COR-L47 (cell line): ENCODE results near the gene SQSTM1.
"Not testable (repeated sequence)": the region's sequence is repeated elsewhere in the genome, so short reads cannot be mapped to it uniquely, and the experiment has no call there.

Experiments
- DNase-seq: peaks from one replicate; lab custom pipeline; 2025; lab: John Stamatoyannopoulos, UW

The SQSTM1 gene

DNA sequence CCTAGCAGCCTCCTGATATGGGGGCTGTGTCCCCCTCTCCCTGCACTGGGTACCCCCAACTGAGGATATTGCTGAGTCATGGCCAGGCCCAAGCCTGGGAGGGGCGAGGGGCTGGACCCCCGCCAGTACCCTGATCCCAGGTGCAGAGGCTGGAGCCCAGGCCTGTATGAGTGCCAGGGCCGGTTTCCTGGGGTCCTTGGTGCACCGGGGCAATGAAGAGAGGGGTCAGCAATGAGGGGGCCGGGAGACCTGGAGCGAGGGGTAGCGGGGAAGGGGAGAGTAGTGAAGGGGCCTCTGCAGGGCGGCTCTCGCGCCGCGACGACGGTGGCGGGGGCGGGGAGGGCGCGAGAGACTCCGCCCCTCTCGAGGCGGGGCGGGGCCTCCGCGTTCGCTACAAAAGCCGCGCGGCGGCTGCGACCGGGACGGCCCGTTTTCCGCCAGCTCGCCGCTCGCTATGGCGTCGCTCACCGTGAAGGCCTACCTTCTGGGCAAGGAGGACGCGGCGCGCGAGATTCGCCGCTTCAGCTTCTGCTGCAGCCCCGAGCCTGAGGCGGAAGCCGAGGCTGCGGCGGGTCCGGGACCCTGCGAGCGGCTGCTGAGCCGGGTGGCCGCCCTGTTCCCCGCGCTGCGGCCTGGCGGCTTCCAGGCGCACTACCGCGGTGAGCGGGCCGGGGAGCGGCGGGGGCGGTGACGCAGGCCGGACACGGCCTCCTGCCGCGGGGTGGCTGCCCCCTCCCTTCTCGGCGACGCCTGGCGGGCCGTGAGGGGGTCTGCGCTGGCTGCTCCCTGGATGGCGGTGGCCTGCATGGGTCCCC is at the start of gene SQSTM1:
Gene SQSTM1 (plus strand): TSS at position 423 of the 815 bp plus-strand sequence. CDS start 32 bp downstream, at position 455.
- DNase-seq: peak; percentile 65

DNA sequence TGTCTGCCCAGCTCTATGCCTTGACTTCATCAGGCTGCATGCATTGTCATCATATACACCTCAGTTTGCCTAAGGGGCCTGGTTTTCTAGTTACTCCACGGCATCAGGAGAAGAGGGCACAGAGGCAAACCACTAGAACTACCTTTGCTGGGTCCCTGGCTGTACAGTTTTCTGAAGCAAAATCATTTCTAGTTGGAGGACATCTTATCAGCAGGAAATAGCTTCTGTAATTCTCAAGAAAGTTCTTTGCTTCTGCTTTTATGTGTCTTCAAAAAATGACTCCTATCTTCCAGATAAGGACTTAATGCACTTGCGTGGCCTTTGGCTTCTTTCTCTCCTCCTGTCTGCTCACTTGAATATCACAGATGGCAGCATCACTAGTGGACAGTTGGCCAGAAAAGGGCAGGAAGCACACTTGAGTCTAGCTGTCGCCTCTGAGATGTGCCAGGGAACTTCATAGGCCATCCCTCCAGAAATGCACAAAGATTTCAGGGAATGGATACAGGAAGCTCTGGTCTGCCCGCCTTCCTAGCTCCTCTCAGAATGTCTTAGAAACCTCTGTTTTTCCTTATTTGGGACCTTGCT is 49.3 kb upstream of the SQSTM1 start:
- no peak for DNase-seq

DNA sequence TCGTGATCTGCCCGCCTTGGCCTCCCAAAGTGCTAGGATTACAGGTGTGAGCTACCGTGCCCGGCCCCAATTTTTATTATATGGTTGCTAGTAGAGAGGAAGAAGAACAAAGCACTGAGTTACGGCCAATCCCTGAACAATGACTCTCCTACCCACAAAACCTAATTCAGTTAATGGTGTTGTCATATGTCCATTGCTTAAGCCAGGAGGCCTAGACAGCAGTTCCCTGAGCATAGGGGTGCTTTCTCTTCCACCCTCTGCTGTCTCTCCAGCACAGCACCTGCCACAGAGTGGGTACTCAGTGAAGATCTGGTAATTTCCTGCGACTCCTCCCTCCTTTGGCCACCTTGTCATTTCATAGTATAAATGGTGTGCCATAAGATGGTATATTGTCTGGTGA is 48.4 kb upstream of the SQSTM1 start:
- no peak for DNase-seq

DNA sequence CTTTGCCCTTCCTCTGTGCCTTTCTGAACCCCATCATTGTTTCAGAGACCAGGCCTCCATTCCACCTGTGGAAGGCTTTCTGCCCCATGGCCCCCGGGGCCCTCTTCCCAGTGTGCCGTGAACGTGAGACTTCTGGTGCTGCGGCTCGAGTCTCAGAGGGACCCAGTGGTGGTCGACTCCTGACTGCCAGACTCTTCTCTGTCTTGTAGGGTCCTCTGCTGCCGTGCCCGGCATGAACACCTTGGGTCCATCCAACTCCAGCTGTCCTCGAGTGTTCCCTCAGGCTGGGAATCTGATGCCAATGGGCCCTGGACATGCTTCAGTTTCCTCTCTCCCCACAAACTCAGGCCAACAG is 47.0 kb upstream of the SQSTM1 start:
- no peak for DNase-seq

DNA sequence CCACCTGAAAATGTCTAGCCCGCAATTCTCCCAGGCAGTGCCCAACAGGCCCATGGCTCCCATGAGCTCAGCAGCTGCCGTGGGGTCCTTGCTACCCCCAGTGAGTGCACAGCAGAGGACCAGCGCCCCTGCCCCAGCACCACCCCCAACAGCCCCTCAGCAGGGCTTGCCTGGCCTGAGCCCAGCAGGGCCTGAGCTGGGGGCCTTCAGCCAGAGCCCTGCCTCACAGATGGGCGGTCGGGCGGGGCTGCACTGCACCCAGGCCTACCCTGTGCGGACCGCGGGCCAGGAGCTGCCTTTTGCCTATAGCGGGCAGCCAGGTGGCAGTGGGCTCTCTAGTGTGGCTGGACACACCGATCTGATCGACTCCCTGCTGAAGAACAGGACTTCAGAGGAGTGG is 46.3 kb upstream of the SQSTM1 start:
- no peak for DNase-seq

DNA sequence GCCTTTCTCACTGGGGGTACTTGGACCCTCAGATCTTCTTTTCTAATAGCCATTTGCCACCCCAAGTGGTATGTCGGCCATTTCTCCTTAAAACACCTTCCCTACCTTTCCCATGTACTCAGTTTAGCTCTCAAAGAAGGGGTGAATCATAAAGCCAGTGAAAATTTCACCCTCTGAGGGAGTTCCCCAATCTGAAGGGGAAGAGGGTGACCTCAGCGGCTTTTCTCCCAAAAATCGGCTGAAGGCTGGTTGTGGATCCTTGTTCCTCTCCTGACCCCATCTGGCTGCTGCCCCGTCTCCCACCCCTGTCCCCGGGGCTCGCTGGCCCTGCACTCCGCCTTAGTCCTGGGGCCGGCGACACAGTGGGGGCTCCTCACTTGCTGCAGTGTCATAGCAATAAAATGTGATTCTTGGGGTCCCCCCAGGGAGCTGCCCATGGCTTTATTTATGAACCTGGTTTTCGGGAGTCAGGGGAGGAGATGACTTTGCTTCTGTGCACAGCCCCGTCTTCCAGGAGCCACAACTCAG is 44.2 kb upstream of the SQSTM1 start:
- no peak for DNase-seq

DNA sequence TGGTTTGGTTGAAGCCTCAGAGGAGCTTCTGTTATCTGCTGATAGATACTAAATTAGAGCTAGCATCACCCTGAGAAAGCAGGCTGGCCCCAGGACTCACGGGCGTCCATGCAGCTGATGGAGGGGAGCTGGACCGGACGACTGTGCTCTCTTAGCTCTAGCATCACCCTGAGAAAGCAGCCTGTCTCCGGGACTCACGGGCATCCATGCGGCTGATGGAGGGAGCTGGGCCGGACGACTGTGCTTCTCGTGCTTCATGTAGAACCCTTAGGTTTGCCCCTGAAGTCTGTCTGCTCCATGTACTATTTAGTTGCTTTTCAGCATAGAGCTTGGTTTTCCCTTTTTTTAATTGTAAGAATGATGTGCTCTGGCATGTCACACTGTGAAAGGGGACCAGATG is 43.2 kb upstream of the SQSTM1 start:
- no peak for DNase-seq

DNA sequence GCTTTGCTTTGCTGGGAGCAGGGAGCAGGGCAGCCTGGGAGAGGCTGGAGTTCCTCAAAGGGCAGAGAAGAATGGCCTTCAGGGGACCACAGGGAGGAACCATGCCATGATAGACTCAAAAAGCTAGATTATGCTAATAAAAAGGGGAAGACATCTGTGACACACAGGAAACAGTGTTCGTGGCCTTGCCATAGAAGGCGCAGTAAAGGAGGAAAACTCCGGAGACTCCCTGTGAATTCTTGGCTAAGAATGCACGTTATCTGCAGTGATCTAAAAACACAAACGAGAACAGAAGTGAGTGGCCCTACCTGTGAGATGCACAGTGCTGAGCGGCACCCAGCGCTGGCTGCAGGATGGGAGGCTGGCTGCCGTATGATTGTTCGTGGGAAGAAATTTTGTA is 42.8 kb upstream of the SQSTM1 start:
- DNase-seq: no peak

DNA sequence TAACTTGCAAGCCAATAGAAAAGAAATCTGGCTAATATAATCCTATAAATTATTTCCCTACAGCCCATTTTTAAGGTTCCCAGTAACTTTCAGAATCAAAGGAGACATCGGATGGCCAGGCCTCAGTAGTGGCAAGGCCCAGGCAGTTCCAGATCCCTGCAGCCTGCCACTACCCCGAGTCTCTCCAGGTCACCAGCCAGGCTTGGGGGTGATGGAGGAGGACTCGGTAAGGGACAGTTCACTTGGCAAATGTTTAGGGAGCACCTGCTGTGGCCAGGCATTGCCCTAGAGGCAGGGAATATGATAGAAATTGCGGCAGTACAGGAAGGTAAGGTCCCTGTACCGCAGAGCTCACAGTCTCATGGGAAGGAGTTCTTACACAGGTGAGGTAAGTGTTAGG is 42.1 kb upstream of the SQSTM1 start:
- DNase-seq: no peak

DNA sequence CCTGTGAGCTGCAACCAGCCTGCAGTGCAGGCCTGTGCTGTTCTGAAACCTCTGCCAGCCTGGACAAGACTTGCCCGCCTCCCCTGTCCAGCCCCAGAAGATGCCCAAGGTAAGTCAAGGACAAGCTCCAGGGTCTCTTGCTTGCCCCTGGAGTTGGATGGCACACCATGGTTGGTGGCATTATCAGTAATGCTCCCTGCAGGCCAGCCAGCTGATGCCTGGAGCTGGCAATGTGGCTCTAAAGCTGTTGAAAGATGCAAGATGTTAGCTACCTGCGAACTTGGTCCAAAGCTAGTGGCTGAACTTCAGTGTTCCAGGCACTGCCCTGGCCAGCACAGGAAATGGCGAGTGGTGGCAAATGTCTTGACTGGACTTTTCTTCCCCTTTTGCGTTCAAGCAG is 40.9 kb upstream of the SQSTM1 start:
- DNase-seq: no peak

DNA sequence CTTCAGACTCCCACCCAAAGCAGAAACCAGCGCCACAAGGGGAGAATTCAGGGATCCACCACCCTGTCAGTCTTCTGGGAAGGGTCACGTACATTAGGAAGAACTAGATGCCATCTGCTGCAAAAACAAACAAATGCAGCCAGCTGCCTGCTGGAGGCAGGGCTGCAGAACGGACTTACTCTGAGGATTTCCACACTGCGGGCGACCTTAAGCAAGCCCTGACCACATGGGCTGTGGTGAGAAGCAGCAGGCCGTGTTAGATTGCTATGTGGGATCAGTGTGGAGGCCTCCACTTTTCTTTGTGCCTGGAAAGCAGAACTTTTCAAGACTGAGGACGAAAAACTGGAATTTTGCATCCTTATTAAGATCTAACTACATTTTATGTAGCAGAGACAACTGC is 40.3 kb upstream of the SQSTM1 start:
- no peak for DNase-seq

DNA sequence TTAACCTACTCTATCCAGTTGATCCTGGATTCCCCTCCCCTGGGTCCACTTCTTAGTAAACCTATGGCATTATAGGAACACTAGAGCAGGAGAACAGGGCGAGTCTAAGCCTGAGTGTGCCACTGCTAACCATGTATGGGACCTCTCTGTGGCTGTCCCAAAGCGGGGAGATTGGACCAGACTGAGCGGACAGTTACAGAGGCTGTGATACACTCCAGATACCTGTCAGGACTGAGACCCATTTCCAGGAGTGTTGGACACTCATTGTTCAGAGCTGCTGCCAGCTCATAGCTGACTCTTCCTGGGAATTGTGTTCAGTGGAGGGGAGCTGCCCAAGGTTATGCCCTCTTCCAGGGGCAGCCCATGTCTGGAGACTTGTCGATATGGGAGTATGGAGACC is 38.9 kb upstream of the SQSTM1 start:
- no peak for DNase-seq

DNA sequence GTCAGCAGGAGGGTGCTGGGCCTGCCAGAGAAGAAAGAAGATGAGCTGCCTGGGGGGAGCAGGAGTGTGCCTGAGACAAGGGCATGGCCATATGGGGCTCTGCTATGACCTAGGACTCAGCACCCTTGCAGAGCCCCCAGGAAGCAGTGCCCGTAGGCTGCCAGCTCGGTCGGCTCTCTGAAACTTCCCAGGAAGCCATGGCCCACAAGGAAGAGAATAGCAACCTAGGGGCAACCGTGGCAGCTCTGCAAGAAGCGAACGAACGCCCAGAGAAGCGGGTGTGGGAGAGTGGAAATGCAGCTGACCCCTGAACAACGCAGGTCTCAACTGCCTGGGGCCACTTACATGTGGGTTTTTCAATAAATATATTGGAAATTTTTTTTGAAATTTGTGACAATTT is 37.6 kb upstream of the SQSTM1 start:
- no peak for DNase-seq

DNA sequence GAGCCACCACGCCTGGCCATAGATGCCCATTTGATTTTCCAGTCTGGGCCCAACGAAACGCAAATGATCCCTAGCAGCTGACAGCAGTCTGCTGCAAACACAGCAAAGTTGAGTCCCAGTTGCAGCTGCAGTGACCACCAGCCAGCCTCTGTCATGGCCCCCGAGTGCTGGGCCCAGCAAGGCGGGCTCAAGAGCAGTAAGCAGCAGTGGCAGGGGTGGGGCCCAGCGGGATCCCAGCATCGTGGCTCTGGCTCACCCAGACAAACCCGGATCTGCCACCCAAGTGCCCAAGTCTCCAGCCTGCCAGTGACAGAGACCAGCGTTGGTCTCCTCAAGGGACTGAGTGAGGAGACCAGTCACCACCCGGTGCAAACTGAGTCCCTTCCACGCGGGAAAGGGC is 33.8 kb upstream of the SQSTM1 start:
- DNase-seq: no peak

DNA sequence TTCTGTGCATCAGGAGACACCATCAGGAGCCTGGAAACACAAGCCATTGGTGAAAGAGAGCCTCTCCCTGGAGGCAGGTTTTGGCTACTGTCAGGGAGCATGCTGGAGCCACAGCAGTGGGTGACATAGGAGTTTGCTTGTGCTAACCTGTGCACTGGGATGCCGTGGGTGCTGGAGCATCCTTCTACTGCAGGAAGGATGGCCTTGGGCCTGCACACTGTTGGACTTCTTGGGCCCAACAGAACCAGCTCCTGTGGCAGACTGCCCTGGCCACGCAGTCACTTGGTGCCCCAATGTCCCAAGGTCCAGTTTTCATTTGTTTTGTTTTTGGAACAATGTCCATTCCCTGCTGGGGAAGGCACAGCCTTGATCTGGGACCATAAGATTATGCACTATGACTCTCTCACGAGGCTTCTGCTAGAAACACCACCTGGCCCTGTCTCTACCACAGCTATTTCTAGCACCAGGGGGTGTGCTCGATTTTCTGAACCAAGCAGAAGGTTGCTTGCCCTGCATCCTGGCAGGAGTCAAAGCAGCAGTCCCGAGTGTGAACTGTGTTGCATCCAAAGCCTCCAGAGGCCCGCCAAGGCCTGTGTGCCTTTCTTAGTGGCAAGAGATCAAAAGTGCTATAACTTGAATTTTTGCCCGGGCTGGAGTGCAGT is 32.4 kb upstream of the SQSTM1 start:
- DNase-seq: no peak

DNA sequence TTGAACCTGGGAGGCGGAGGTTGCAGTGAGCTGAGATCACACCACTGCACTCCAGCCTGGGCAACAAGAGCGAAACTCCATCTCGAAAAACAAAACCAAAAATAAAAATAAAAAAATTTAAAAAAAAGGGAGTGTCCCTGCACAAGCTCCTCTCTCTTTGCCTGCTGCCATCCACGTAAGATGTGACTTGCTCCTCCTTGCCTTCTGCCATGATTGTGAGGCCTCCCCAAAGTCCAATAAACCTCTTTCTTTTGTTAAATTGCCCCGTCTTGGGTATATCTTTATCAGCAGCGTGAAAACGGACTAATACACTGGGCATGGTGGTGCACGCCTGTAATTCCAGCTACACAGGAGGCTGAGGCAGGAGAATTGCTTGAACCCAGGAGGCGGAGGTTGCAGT is 31.4 kb upstream of the SQSTM1 start:
- not testable (repeated sequence) for DNase-seq

DNA sequence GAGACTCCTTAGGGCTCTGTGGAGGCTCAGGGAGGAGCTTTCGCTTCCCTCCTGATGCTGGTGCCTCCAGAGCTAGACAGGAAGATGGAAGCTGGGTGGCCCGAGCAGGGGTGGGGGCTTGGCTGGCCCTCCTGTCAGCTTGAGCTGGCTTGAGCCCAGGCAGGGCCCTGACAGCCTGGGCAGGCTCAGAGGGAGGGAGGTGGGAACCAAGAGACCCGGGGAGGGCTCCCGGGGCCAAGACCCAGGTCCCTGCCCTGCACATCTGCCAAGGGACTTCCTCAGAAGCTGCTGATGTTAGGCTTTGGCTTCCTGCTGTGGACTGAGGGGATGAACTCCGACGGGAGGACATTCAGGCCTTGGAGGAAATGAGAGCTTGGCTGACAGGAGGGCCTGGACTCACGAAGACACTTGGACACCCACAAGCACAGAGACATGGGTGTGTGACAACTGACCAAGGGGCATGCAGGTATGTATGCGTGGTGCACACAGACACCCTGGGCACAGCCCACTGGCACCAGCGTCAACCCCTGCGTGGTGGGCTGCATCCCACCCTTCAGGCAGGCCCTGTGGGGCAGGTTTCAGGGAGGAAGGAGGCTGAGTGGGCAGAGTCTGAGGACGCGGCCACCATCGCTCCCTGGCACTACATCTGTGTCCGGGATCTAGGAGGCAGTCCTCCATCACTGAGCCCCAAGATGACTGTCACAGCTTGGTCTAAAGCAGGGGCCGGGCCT is 28.7 kb upstream of the SQSTM1 start:
- no peak for DNase-seq

DNA sequence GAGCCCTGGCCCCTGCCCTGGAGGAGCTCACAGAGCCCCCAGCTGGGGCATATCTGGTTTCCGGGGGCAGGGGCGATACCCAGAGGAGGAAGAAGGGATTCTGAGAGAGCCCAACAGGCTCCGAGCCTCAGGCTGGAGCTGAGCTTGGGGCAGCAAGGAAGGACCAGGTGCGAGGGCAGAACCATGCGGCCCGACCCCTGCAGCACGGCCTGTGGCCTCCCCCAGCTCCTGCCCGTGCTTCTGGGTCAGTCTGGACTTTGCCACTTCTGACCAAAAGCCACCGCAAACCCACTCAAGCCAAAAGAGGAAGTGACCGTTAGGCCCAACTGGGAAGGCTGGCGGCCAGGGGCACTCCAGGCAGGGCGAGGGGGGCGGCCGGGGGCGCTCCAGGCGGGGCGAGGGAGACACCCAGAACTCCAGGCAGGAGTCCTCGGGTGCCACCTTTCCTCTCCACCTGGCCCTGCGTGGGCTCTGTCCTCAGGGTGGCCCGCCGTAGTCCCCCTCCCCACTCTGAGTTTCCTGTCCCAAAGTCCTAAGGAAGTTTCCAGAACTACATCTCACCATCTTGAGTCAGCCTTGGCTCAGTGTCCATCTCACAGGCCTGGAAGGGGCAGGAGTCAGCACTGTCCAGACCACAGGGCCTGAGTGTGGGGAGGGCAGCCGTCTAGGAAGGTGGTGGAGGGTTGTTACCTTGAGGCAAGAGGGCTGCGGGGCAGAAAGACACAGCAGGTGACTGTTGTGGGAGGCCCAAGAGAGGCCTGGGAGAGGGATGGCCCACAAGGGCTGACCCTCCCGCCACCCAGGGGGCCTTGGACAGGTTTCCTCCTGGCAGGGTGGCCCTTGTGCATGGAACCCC is 27.9 kb upstream of the SQSTM1 start:
- no peak for DNase-seq

DNA sequence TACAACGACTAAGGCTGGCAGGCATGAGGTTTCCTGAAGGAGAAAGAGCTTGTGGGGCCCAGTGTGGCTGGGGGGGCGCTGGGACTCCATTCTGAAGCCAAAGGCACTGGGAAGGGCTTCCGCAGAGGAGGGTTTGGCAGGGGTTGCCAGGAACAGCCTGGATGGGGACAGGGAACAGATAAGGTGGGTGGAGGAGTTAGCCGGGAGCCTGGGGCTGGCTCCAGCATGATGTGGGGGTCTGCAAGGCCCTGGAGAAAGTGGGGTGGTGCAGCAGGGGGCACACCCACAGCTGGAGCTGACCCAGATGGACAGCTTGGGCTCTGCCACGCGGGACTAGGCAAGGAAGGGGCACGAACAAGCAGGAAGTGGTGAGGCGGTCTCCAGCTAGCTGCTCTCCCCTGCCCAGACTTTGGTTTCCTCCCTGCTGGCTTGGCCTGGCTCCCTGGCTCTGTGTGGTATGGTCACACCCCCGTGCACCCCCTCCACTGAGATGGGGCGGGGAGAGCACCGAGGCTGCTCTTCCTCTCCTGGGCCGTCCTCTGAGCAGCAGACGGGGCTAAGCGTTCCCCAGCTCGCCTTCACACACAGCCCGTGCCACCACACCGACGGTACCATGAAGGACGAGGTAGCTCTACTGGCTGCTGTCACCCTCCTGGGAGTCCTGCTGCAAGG is 27.1 kb upstream of the SQSTM1 start, which contains the start of gene LTC4S:
Gene LTC4S (plus strand): TSS at position 519 of the 672 bp plus-strand sequence. CDS start 95 bp downstream, at position 614.
- DNase-seq: no peak

DNA sequence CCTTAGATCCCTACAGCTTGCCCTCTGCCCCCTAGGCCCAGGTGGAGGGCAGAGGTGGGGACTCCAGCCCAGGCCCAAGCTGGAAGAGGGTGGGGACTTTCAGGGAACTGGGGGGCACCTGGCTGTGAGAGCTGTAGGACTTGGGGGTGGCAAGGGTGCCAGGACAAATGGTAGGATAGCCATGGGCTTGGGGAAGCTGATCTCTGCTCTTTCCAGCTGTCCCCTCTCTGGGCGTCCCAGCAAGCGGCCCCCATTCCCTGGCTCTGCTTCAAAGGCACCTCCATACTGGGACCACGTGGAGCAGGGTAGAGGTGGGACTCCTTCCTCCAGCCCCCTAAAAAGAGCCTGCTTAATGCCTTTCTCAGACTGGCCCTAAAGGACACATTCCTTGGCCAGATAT is 26.5 kb upstream of the SQSTM1 start:
- no peak for DNase-seq

DNA sequence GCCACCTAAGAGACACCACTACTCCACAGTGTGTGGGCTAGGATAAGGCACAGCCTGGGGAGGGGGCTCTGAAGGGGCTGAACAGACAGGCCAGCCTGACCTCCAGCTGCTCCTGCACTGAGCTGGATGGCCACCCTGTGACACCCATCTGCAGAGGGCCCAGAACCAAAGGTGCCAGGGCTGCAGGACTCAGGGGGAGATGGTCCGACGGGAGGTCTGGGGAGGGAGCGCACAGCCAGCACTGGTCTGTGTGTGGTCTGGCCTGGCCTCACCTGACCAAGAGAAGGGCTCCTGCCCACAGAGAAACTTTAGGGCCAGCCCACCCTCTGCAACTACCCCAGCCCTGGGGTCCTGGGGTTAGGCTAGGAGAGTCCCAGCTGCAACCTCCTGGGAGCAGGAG is 26.1 kb upstream of the SQSTM1 start:
- DNase-seq: no peak
